ENCODE measurements around the gene DERL2.

The DERL2 gene

DNA sequence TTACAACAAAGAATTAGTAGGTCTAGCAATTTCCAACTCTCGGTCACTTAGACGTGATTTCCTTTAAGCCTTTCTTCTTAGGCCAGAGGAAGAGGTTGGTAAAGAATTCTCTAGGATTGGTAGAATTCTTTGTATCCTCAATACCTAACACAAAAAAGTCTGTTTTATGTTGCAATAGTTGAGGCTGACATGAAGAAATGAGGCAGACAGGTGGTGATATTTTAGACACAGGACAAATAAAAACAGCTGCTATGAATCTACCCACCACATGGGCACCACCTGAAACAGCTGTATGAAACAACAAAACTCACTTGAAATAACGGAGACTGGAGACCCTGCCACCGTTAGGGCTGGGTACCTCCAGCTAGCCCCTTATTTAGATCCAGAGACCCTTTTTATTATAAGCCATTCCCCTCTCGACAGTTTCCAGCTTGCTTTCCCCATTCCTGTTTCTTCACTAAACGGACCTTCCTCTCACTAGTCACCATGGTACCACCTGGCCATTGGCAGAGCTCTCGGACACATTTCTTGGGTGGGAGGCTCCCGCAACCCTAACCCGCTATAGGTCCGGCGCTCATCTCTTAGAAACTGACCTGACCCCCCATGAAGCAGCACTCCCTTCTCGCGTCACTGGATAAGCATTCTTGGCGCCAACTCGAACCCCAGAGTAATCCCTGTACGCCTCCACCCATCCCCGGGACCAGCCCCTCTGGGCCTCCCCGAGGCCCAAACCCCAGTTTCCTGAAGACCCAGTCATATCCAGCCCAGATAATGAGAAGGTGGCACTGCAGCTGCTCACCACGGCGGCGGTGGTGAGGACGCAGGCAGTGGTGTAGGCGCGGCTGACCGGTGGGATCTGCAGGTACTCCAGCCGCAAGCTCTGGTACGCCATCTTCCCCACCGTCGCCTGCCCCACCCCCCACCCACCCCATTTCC lies at the start of gene DERL2:
Gene DERL2, minus strand, starts transcription at position 909 of the 936 bp plus-strand sequence. Its CDS starts 17 bp downstream, at position 892.
- DNase-seq = peak in 2 of 3 experiments; percentile 63 to 75

DNA sequence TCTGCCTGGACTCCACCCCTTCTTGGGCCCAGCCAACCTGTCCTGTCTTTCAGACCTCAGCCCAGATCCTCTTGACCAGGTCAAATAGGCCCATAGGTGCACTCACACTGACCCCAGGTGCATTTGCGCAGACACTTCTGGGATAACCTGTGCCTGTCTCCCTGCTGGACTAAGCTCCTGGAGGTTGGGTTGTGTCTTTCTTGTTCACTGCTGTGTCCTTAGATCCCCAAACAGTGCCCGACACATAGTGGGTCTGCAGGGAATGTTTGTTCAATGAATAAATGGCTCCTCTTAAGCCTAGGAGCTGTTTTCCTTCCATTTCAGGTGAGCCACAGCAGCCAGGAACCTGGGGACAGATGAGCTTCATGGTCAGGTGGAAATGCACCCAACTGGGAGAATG lies 49.5 kb upstream of the DERL2 start:
- no peak for DNase-seq

DNA sequence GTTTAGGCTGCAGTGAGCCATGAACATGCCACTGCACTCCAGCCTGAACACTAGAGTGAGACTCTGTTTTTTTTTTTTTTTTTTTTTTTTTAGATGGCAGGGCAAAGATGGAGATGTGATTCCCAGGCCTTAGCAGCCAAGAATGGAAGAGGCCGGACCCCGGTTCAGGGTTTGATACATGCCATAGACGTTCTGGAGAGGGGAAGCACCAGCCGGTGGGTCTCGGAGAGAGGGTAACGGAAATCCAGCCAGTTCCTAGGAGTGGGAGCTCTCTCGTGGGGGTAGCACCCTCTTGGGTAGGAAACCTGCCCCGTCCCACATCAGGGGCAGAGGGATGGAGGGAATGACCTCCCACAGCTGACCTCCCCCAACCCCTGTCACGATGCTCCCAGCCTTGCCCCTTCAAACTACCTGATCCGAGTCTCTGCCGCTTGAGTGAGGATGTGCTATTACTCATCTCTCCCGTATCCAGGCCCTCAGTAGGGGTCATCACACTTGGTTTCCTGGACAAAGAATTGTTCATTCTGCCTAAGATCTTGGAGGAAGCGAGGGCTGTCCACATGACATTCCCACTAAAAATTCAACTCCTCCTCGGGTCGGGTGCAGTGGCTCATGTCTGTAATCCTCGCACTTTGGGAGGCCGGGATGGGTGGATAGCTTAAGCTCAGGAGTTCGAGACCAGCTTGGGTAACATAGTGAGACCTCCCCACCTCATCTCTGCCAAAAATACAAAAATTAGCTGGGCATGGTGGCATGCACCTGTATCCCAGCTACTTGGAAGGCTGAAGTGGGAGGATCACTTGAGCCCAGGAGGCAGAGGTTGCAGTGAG lies 47.7 kb upstream of the DERL2 start:
- no peak for DNase-seq

DNA sequence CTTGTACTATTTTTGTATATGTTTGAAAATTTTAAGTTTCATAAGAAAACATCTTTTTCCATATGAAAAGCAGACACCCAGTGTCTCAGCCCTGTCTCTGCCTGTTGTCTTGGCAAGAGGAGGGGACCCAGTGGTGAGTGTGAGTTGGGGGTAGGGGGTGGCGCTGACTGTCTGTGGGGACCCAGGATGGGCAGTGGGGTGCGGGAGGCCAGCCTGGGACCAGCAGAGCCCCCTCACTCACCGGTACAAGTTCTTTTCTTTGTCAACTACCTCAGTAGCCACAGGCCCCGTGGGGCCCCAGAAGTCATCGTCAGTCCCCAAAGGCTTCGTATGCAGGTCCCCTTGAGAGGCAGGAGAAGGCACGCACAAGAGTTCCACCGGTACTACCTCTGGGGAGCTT lies 46.6 kb upstream of the DERL2 start:
- DNase-seq = no peak

DNA sequence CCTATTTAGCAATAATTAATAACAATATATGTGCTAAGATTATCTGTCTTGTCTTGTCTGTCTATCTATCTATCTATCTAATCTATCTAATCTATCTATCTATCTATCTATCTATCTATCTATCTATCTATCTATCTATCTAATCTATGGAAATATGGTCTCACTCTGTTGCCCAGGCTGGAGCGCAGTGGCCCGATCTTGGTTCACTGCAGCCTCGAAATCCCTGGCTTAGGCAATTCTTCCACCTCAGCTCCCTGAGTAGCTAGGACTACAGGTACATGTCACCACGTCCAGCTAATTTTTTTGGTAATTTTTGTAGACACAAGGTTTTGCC lies 45.1 kb upstream of the DERL2 start:
- DNase-seq = no peak

DNA sequence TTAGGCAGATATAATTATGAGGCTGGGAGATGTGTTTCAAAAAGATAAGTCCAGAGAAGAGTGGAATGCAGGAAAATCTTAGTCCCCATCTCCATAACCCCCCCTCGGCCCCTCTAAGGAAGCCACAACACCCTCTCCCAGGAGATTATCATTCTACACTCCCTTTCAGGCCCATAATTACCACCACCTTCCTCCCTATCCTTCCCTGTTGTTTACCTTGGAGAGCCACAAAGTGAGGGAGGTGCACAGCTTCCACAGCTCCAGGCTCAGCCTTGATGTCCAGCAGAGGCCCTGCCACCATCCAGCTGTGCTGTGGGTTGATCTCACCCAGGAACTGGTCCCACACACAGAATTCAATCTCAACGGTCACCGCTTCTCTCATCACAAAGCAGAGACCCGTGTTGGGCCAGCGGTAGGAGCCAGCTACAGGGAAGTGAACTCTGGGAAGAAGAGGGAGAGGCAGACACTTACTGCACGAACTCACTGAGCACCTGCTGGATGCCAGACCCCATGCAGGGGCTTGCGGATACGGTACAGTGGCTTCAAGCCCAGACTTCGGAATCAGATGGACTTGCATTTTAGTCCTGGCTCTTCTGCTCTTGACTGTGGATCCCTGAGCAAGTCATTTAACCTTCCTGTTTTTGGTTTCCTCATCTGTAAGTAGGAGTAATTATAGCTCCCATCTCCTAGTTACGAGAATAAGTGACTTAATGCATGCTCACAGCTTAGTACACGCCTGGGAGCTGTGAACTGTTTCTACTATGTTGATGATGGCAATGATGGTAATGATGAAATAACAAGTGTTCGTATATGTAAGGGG lies 44.5 kb upstream of the DERL2 start:
- no peak for DNase-seq

DNA sequence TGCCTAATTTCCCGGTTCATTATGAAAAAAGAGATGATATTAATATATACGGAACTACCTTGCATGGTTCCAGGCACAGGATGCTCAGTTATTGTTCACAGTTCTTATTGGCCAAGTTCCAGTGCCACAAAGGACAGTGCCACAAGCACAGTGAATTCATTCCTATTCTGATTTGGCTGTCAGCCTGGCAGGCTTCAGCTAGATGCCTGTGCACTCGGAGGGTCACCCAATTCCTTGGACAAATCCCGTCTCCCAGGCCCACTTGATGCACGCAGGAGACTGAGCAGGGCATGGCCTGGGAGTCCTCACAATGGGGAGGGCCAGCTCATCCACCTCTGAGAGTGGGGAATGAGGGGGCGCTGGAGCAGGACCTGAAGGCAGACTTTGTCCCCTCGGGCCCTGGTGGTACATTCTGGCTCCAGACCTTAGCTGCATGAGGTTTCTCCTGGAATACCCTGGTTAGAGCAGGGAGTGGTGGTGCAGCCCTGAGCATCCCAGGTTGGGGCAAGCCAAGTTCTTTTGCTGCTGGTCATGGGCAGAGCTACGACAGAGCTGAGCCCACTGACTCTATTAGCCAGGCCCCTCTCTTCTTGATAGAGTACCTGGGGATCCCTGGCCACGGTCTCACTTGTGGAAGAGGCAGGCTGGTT lies 41.7 kb upstream of the DERL2 start:
- DNase-seq = no peak

DNA sequence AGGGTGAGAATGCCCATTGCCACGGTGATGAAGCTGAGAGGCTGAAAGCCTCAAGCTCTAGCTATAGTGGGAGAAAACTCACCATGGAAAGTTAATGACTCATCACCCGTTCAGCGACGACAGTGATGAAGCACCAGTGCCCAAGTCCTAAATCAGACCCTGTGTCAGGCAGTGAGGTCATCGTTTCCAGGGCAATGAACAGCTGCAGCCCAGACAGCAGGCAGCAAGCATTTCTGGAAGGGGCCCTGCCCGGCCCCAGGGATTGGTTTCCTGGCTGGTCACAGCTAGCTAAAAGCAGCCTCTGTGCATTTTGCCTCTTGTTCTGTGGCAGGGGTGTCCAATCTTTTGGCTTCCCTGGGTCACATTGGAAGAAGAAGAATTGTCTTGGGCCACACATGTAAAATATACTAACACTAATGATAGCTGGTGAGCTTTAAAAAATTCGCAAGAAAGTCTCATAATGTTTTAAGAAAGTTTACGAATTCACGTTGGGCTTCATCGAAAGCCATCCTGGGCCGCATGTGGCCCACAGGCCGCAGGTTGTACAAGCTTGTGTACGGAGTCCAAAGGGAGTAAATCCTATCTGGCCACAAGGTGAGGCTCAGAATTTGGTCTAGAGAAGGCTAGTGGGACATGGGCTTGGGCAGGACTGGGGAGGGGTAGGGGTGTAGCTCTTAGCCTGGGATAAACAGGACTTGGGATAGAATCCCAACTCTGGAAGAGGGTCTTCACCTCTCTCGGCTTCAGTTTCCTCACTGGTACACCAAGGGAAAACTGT lies 41.0 kb upstream of the DERL2 start:
- peak; percentile 30 to 67 (median 42) for DNase-seq

DNA sequence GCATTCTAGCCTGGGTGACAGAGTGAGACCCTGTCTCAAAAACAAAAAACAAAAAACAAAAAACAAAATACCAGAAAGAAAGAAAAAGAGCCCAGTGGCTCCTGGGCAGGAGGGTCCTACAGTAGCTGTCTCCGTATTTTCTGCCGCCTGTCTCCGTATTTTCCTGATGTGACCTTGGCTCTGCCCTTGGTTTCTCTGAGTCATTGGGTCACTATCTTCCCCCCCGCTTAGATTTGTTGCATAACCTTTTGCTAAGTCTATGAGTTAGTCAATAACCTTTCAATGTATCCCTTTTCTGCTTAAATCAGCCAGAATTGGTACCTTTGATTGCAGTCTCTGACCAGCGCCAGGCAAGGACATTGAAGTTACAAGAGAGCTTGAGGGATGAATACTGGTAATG lies 37.3 kb upstream of the DERL2 start:
- DNase-seq = no peak

DNA sequence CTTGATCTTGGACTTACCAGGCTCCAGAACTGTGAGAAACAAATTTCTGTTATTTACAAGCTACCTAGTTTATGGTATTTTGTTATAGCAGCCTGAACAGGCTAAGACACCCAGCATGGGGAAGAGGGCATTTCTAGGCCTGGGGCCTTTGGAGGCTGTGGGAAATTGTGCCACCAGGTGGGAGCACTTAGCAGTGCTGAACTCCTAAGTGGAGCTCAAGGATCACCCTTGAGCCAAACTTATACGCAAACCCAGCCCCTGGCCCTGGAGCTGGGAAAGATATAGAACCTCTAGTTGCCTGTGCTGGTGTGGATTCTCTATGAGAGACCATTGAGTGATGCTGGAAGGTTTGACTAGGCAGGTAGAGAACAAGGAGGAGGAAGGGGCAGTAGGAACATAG lies 36.5 kb upstream of the DERL2 start:
- DNase-seq = no peak

DNA sequence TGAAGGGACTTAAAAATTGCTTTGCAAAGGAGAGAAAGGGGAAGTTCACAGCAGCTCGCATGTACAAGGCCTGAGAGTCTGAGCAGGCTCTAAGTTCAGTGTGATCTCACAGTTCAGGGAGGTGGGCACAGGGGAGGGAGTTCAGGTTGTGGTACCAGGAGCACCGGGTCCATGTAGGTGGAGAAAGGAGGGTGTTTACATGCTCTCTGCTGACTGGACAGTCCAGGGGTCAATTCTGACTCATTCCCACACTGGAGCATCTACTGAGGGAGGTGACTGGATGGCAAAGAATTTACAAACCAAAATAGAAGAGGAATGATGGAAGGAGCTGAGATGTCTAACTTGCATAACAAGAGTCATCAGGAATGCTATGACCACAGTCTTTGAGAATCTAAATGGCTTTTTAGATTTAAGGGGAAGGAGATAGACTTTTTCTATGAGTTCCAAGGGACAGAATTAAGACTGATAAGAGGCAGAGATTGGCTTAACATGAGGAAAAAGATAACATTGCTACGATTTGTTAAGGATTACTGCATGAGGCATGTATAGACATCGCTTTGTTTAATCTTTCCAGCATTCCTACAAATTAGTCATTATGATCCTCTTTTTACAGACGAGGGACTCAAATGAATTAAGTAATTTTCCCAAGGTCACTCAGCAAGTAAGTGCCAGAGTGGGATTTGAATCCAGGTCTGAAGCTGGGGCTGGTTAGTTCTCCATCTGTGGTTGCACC lies 30.2 kb upstream of the DERL2 start:
- DNase-seq = no peak

DNA sequence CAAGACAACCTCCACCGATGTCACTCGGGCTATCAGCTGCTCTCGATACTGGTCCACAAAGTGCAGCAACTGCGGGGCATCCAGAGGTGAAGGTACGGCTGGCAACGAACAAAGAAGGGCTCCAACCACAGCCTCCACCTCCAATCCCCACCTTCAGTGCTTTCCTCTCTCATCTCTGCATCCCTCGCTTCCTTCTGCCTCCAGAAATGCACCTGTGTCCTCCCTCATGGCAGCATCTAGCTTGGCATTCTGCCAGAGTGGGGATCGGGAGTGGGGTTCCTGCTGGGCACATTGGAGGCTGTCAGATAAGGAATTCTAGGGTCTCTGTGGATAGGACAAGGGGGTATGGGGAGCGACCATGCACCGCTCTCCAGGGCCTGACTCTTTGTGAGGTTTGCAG lies 29.0 kb upstream of the DERL2 start:
- no peak for DNase-seq

DNA sequence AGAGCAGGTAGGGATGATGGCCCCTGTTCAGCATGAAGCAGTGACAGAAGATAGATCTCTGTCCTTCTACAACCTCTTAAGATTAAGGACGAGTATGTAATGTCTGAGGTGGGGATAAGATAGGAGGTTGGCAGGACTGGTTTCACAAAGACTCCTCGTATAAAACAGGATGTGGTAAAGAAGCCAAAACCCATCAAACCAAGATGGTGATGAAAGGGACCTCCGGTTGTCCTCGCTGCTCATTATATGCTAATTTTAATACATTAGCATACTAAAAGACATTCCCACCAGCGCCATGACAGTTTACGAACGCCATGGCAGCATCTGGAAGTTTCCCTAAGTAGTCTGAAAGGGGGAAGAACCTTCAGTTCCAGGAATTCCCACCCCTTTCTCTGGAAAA lies 27.6 kb upstream of the DERL2 start:
- no peak for DNase-seq

DNA sequence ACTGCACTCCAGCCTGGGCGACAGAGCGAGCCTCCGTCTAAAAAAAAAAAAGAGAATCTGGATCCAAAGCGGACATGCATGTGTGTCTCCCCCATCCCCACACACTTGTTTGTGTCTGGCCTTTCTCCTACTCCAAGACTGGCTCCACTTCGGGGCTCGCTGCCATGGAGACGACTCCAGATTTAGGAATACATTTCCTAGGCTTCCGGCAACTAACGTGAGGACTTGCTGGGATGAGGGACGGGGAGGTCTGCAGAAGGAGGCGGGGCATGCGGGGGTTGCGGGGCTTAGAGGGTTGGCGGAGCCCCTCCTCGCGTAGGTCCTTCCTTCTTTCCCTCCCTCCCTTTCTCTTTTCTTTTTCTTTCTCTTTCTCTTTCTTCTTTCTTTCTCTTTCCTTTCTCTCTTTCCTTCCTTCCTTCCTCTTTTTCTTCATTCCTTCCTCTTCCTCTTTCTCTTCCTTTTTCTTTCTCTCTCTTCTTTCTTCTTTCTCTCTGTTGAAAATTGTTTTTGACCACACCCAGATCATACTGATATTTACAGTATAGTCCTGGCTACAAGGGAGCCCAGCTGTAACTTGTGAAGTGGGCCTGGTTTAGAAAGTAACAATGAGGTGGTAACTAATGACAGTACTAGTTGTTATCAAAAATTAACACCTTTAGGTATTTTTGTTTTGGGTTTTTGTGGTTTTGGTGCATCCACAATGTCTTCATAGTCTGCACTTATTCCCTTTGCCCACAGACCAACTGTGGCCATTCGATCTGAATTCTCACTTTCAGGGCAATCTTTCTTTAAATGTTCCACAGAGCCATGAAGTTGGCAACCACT lies 25.6 kb upstream of the DERL2 start:
- DNase-seq = no peak

DNA sequence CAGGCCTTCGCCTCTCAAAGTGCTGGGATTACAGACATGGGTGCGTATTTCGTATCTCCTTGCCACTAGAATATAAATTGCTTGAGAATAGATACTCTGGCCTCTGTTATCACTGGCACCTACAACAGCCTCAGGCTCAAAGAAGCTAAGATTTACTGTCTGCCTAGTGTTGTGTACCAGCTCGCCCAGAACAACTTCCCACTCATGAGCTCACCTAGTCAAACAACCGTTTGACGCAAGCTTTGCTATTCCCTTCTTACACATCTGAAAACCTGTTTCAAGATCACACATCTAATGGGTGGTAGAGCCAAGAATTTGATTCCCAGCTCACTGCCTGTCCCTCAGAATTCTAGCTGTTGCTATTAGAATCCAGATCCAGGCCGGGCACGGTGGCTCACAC lies 24.8 kb upstream of the DERL2 start:
- no peak for DNase-seq

DNA sequence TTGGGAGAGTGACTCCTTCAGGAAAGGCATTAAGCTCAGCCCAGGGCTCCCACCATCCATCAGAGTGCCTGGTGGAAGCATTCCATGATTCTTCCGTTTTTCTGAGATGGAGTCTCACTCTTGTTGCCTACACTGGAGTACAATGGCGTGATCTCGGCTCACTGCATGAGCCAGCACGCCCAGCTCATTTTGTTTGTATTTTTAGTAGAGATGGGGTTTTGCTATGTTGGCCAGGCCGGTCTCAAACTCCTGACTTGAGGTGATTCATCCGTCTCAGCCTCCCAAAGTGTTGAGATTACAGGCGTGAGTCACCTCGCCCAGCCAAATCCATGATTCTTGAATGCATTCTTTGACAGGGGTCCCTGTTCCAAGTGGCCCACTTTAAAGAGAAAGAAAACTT lies 23.5 kb upstream of the DERL2 start:
- DNase-seq = no peak

DNA sequence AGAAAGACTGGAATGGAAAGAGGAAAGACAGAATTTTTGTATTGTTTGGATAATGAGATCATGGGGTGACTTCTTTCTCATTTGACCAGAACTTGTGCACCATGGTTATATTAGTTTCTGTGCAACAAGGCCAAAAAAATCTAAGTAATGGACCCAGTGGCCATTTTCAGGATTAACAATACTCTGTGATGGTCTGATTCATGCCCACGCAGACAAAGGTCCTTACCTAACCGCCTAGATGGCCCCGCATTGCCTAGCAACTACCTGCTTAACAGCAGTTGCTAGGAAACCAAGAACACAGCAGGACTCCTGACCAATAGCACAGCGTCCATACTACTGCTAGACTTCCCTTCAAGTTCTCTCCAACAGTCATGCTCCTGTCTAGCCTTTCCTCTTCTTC lies 22.8 kb upstream of the DERL2 start:
- DNase-seq = peak; percentile 68 to 92 (median 74)

DNA sequence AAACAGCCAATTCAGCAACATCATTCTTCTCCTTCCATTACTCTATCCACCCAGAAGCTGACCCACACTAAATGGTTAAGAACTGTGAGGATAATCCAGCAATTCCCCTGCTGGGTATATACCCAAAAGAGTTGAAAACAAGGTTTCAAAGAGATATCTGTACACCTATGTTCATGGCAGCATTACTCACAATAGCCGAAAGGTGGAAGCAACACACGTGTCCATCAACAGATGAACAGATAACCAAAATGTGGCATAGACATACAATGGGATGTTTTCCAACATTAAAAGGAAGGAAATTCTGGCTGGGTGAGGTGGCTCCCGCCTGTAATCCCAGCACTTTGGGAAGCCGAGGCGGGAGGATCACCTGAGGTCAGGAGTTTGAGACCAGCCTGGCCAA lies 20.3 kb upstream of the DERL2 start:
- no peak for DNase-seq

DNA sequence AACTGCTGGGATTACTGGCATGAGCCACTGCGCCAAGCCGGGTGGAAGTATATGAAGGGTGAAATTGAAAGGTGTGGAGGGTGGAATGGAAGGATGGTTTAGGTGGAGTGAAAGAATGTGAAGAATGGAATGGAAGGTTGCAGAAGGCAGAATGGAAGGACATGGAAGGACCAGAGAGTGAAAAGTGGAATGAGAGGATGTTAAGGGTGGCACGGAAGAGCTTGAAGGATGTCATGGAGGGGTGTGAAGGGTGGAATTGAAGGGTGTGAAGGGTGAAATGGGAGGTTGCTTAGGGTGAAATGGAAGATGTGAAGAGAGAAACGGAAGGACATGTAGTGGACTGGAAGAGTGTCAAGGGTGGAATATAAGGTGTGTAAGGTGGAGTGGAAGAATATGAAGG lies 16.6 kb upstream of the DERL2 start:
- no peak for DNase-seq

DNA sequence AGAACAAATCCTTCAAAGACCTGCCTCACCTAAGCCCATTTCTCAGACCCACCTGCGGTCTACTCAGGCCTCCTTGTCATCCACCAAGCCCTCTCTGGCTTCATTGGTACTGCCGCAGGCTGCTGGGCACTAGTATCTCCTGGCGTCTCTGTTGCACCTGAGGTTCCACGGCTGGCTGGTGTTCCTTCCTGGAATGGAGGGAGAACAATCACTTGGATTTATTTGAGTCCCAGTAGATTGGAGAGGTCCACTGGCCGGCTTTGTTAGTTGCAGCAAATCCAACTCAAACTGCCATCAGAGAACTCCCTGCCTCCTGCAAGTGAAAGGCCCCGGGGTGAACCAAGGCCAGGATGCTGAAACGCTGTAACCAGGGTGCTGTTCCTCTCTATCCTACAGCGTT lies 15.7 kb upstream of the DERL2 start:
- no peak for DNase-seq

All from NCI-H1417 (cell line).